Liver (tissue), 9 donors: Measurements from ENCODE around the gene MAP3K5. TPM values are rescaled to one million over a fixed set of nuclear protein-coding genes. Genes with fewer than 3 reads are reported as not detected.

ENCODE experiments used
- DNase-seq: peaks from one replicate; pipeline ENCODE4 v3.0.0-alpha.2; 2017; ENCODE audit warnings: low spot score
- H3K27ac ChIP-seq, 2 donors: one replicate each; pipeline ENCODE4 v1.7.0; 2013; ENCODE audit warnings: inconsistent platforms in 2 of 2, low read length in 2 of 2, control low read depth in 1 of 2, low read depth in 1 of 2, mild to moderate bottlenecking in 1 of 2
- H3K27me3 ChIP-seq, 4 donors: one replicate each; pipeline versions ENCODE4 v1.6.1 to v1.7.0; 2013; ENCODE audit warnings: low read length in 3 of 4, inconsistent platforms in 1 of 4, mild to moderate bottlenecking in 1 of 4, moderate library complexity in 1 of 4; ENCODE audit not compliant: control insufficient read depth in 4 of 4, insufficient read depth in 4 of 4
- H3K36me3 ChIP-seq, 4 donors: one replicate each; pipeline versions ENCODE4 v1.6.1 to v1.7.0; 2013; ENCODE audit warnings: low read length in 3 of 4, mild to moderate bottlenecking in 3 of 4, low read depth in 1 of 4, moderate library complexity in 1 of 4; ENCODE audit not compliant: control insufficient read depth in 4 of 4, insufficient read depth in 3 of 4
- H3K4me1 ChIP-seq, 4 donors: one replicate each; pipeline versions ENCODE4 v1.6.1 to v1.7.0; 2013; ENCODE audit warnings: low read length in 3 of 4, mild to moderate bottlenecking in 3 of 4, moderate library complexity in 1 of 4; ENCODE audit not compliant: control insufficient read depth in 4 of 4, insufficient read depth in 4 of 4
- H3K4me3 ChIP-seq, 3 donors: one replicate each; pipeline versions ENCODE4 v1.6.1 to v1.7.0; 2013; ENCODE audit warnings: low read length in 3 of 3, control low read depth in 1 of 3, low read depth in 1 of 3, mild to moderate bottlenecking in 1 of 3
- H3K9ac ChIP-seq, 2 donors: one replicate each; pipeline ENCODE4 v1.7.0; 2013; ENCODE audit warnings: low read length in 2 of 2, mild to moderate bottlenecking in 2 of 2, moderate library complexity in 2 of 2, control low read depth in 1 of 2, low read depth in 1 of 2
- H3K9me3 ChIP-seq, 4 donors: one replicate each; pipeline versions ENCODE4 v1.6.1 to v1.7.0; 2013; ENCODE audit warnings: low read length in 3 of 4; ENCODE audit not compliant: control insufficient read depth in 4 of 4
- EGR1 ChIP-seq, 2 donors: IDR thresholded peaks; 2 replicates each; pipeline ENCODE4 v1.6.1; 2016 to 2018; ENCODE audit warnings: antibody characterized with exemption in 2 of 2, low read depth in 2 of 2
- FOXA1 ChIP-seq: IDR thresholded peaks from 2 replicates; pipeline ENCODE4 v1.6.1; 2016; ENCODE audit warnings: antibody characterized with exemption
- FOXA2 ChIP-seq: IDR thresholded peaks from 2 replicates; pipeline ENCODE4 v1.6.1; 2016; ENCODE audit warnings: antibody characterized with exemption
- GABPA ChIP-seq, 2 donors: IDR thresholded peaks in 1 of 2; conservative IDR thresholded peaks in 1 of 2; 2 replicates each; pipeline ENCODE4 v1.6.1; 2016; ENCODE audit warnings: antibody characterized with exemption in 2 of 2, mild to moderate bottlenecking in 1 of 2, moderate library complexity in 1 of 2
- HNF4A ChIP-seq, 2 donors: conservative IDR thresholded peaks; 2 replicates each; pipeline ENCODE4 v1.6.1; 2016; ENCODE audit warnings: antibody characterized with exemption in 2 of 2, mild to moderate bottlenecking in 2 of 2
- HNF4G ChIP-seq: IDR thresholded peaks from 2 replicates; pipeline ENCODE4 v1.6.1; 2016; ENCODE audit warnings: antibody characterized with exemption
- JUND ChIP-seq, 2 donors: IDR thresholded peaks; 2 replicates each; pipeline ENCODE4 v1.6.1; 2016; ENCODE audit warnings: antibody characterized with exemption in 2 of 2
- NR2F2 ChIP-seq: IDR thresholded peaks from 2 replicates; pipeline ENCODE4 v1.6.1; 2016; ENCODE audit warnings: antibody characterized with exemption
- RAD21 ChIP-seq, 2 donors: IDR thresholded peaks; 2 replicates each; pipeline ENCODE4 v1.6.1; 2016; ENCODE audit warnings: antibody characterized with exemption in 2 of 2, mild to moderate bottlenecking in 2 of 2
- RXRA ChIP-seq, 2 donors: IDR thresholded peaks; 2 replicates each; pipeline ENCODE4 v1.6.1; 2017 to 2018; ENCODE audit warnings: antibody characterized with exemption in 2 of 2, mild to moderate bottlenecking in 1 of 2
- SP1 ChIP-seq: IDR thresholded peaks from 2 replicates; pipeline ENCODE4 v1.6.1; 2018; ENCODE audit warnings: antibody characterized with exemption, mild to moderate bottlenecking
- TAF1 ChIP-seq: conservative IDR thresholded peaks from 2 replicates; pipeline ENCODE4 v1.6.1; 2016; ENCODE audit warnings: antibody characterized with exemption, mild to moderate bottlenecking
- YY1 ChIP-seq: IDR thresholded peaks from 2 replicates; pipeline ENCODE4 v1.6.1; 2016; ENCODE audit warnings: antibody characterized with exemption, mild to moderate bottlenecking
- WGBS: extraction: QIAGEN DNeasy Blood & Tissue Kit; methylation state at CpG from one replicate; pipeline ENCODE4 v1.1.7; 2013; 5-methylcytosine and 5-hydroxymethylcytosine counted together
- polyA plus RNA-seq, 2 donors: library from polyadenylated mRNA; stranded (reverse) in 1 of 2; unstranded in 1 of 2; fragments of 200-250 nt in 1 of 2; fragments of >200 nt in 1 of 2; fragmentation: Nextera tagmentation in 1 of 2; extraction: Ambion mirVana in 1 of 2; gene quantifications; one replicate each; pipeline versions ENCODE4 v1.2.1 to v1.2.3, GENCODE V29; 2013 to 2015
- total RNA-seq, 2 donors: library from RNA; depleted of rRNA; stranded (reverse); fragments of >200 nt; gene quantifications; one replicate each; pipeline ENCODE4 v1.2.3, GENCODE V29; 2014
- TF ChIP-seq, protein P1 (sequence below): IDR thresholded peaks from 2 replicates; pipeline ENCODE4 v1.6.1; 2016; ENCODE audit warnings: antibody characterized with exemption
- TF ChIP-seq, protein P2 (sequence below): IDR thresholded peaks from 2 replicates; pipeline ENCODE4 v1.6.1; 2016; ENCODE audit warnings: antibody characterized with exemption, mild to moderate bottlenecking
- TF ChIP-seq, protein P3 (sequence below): IDR thresholded peaks from 2 replicates; pipeline ENCODE4 v1.6.1; 2016; ENCODE audit warnings: antibody characterized with exemption
- TF ChIP-seq, protein P4 (sequence below): fragments of 150-350 bp; IDR thresholded peaks from 2 replicates; pipeline ENCODE4 v1.5.1; 2017; ENCODE audit warnings: improper control_type of control experiment, low read depth, low read length; ENCODE audit not compliant: missing input control
- TF ChIP-seq, protein P5 (sequence below): IDR thresholded peaks from 2 replicates; pipeline ENCODE4 v1.6.1; 2016; ENCODE audit warnings: antibody characterized with exemption
- donor health status: healthy.
- donor health status: healthy.
- donor health status: healthy.
- donor health status: healthy.
- donor health status: healthy.

The MAP3K5 gene
- total and polyA plus RNA-seq, 4 donors: 2.9 to 18.0 (median 5.5) TPM

DNA sequence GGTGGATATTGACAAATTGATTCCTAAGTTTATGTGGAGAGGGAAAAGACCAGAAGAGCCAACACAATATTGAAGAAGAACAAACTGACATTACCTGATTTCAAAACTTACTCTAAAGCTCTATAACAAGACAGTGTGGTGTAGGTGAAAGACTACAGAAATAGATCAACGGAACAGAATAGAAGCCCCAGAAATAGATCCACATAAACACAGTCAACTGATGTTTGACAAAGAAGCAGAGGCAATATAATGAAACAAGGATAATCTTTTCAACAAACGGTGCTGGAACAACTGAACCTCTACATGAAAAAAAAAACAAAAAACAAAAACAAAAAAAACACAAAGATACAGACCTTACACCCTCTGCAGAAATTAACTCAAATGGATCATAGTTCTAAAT is 50.2 kb downstream of the MAP3K5 start:
- H3K27me3 ChIP-seq: no peaks in the 10 kb centered on the region
- no peaks in the 10 kb centered on the region for H3K36me3 ChIP-seq
- no peak overlapping the region for H3K9ac ChIP-seq
- H3K4me1 ChIP-seq: peaks cover 7 to 18% (median 12%) of the 10 kb centered on the region in 4 donors
- no peaks in the 10 kb centered on the region for H3K9me3 ChIP-seq
- no peak overlapping the region for H3K4me3 ChIP-seq
- no peak for DNase-seq
- no peak overlapping the region for H3K27ac ChIP-seq
- TF ChIP-seq RAD21 (IDR thresholded peaks at IDR 0.05) (no peak), FOXA1 (no peak), TAF1 (no peak), NR2F2 (no peak), FOXA2 (no peak), SP1 (no peak), YY1 (no peak), JUND (IDR thresholded peaks at IDR 0.05) (no peak), RXRA (IDR thresholded peaks at IDR 0.05) (no peak), HNF4A (conservative IDR thresholded peaks at IDR 0.05) (no peak), HNF4G (no peak), GABPA (IDR thresholded peaks at IDR 0.05 in 1 of 2, conservative IDR thresholded peaks at IDR 0.05 in 1 of 2) (no peak), EGR1 (IDR thresholded peaks at IDR 0.05; ENCODE audit: low read depth in 2 of 2) (no peak)
- TF ChIP-seq, protein P1, sequence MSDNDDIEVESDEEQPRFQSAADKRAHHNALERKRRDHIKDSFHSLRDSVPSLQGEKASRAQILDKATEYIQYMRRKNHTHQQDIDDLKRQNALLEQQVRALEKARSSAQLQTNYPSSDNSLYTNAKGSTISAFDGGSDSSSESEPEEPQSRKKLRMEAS: no peak
- TF ChIP-seq, protein P2, sequence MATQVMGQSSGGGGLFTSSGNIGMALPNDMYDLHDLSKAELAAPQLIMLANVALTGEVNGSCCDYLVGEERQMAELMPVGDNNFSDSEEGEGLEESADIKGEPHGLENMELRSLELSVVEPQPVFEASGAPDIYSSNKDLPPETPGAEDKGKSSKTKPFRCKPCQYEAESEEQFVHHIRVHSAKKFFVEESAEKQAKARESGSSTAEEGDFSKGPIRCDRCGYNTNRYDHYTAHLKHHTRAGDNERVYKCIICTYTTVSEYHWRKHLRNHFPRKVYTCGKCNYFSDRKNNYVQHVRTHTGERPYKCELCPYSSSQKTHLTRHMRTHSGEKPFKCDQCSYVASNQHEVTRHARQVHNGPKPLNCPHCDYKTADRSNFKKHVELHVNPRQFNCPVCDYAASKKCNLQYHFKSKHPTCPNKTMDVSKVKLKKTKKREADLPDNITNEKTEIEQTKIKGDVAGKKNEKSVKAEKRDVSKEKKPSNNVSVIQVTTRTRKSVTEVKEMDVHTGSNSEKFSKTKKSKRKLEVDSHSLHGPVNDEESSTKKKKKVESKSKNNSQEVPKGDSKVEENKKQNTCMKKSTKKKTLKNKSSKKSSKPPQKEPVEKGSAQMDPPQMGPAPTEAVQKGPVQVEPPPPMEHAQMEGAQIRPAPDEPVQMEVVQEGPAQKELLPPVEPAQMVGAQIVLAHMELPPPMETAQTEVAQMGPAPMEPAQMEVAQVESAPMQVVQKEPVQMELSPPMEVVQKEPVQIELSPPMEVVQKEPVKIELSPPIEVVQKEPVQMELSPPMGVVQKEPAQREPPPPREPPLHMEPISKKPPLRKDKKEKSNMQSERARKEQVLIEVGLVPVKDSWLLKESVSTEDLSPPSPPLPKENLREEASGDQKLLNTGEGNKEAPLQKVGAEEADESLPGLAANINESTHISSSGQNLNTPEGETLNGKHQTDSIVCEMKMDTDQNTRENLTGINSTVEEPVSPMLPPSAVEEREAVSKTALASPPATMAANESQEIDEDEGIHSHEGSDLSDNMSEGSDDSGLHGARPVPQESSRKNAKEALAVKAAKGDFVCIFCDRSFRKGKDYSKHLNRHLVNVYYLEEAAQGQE: no peak
- TF ChIP-seq, protein P3, sequence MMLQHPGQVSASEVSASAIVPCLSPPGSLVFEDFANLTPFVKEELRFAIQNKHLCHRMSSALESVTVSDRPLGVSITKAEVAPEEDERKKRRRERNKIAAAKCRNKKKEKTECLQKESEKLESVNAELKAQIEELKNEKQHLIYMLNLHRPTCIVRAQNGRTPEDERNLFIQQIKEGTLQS: no peak
- TF ChIP-seq, protein P4, sequence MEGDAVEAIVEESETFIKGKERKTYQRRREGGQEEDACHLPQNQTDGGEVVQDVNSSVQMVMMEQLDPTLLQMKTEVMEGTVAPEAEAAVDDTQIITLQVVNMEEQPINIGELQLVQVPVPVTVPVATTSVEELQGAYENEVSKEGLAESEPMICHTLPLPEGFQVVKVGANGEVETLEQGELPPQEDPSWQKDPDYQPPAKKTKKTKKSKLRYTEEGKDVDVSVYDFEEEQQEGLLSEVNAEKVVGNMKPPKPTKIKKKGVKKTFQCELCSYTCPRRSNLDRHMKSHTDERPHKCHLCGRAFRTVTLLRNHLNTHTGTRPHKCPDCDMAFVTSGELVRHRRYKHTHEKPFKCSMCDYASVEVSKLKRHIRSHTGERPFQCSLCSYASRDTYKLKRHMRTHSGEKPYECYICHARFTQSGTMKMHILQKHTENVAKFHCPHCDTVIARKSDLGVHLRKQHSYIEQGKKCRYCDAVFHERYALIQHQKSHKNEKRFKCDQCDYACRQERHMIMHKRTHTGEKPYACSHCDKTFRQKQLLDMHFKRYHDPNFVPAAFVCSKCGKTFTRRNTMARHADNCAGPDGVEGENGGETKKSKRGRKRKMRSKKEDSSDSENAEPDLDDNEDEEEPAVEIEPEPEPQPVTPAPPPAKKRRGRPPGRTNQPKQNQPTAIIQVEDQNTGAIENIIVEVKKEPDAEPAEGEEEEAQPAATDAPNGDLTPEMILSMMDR: no peak
- TF ChIP-seq, protein P5, sequence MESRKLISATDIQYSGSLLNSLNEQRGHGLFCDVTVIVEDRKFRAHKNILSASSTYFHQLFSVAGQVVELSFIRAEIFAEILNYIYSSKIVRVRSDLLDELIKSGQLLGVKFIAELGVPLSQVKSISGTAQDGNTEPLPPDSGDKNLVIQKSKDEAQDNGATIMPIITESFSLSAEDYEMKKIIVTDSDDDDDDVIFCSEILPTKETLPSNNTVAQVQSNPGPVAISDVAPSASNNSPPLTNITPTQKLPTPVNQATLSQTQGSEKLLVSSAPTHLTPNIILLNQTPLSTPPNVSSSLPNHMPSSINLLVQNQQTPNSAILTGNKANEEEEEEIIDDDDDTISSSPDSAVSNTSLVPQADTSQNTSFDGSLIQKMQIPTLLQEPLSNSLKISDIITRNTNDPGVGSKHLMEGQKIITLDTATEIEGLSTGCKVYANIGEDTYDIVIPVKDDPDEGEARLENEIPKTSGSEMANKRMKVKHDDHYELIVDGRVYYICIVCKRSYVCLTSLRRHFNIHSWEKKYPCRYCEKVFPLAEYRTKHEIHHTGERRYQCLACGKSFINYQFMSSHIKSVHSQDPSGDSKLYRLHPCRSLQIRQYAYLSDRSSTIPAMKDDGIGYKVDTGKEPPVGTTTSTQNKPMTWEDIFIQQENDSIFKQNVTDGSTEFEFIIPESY: no peak
- 89% methylated on average over 2 of the region's 2 CpGs for WGBS
